ENCODE results near the gene EPS15. TPM values are rescaled to one million over a fixed set of nuclear protein-coding genes. Genes with fewer than 3 reads are reported as not detected.
A peak's percentile ranks its signal among the peaks of the same experiment; 100 is the strongest.

Gene EPS15
- total and polyA plus RNA-seq, 2 experiments from 2014 or later = 14.9 to 46.0 TPM

- no peak overlapping the region for H2AFZ ChIP-seq
- no peaks in the 10 kb centered on the region for H3K79me2 ChIP-seq
- TF ChIP-seq EZH2 (IDR thresholded peaks at IDR 0.05; ENCODE audit: borderline replicate concordance) = no peak
- TF ChIP-seq EZH2phosphoT487 (IDR thresholded peaks at IDR 0.05; ENCODE audit: low read depth, severe bottlenecking, unreplicated experiment) = no peak
- TF ChIP-seq CTCF (IDR thresholded peaks at IDR 0.05; ENCODE audit: poor library complexity) = no peak
- no peak overlapping the region for H3K4me3 ChIP-seq
- H3K4me1 ChIP-seq (ENCODE audit: insufficient read depth) = no peaks in the 10 kb centered on the region
- DNase-seq (ENCODE audit: low spot score) = no peak
- H3K27me3 ChIP-seq = no peaks in the 10 kb centered on the region
- H3K9me2 ChIP-seq (replicated peaks; ENCODE audit: insufficient read depth) = no peaks in the 10 kb centered on the region
- no peaks in the 10 kb centered on the region for H4K20me1 ChIP-seq (ENCODE audit: insufficient read depth, poor library complexity, severe bottlenecking)
- H3K36me3 ChIP-seq (replicated peaks; ENCODE audit: insufficient read depth, low read depth) = no peaks in the 10 kb centered on the region
- H3K9me3 ChIP-seq (ENCODE audit: low read depth) = no peaks in the 10 kb centered on the region
- no peak overlapping the region for H3K4me2 ChIP-seq
- no peak overlapping the region for H3K27ac ChIP-seq
Observed at GRCh38 chr1:51323778-51324177, 195.3 kb downstream of the EPS15 start.

DNA sequence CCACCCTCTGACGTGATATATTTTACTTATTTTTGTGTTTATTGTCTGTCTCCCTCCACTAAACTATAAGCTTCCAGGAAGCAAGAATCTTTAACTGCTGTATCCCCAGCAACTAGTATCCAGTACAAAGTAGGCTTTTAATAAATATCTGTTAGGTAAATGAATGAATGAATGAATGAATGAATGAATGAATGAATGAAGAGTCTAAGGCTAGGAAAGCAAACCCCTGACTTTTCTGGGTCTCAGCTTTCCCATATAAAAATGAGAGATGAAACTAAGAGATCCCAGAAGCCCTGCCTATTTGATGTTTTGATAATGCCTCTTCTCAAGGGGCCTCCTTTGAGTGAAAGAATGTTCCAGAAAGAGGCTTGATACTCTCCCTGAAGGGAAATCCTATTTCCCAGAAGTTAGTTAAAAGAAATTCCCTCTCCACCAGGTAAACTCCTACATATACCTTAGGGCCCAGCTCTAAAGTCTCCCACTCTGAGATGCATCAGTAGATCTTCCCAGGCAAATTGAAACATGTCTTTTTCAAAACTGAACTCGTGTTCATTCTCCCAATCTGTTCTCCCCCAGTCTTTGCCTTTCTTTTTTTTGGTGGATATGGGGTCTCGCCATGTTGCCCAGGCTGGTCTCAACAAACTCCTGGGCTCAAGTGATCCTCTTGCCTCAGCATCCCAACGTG lies 196.5 kb downstream of the EPS15 start:
- no peak overlapping the region for H3K4me2 ChIP-seq
- H3K9me3 ChIP-seq (ENCODE audit: low read depth) = no peaks in the 10 kb centered on the region
- no peaks in the 10 kb centered on the region for H3K36me3 ChIP-seq (replicated peaks; ENCODE audit: insufficient read depth, low read depth)
- H2AFZ ChIP-seq = no peak overlapping the region
- no peaks in the 10 kb centered on the region for H3K27me3 ChIP-seq
- WGBS (ENCODE audit: low lambda C conversion rate, missing lambda C conversion rate) = 93% methylated on average over 4 of the region's 4 CpGs
- no peaks in the 10 kb centered on the region for H3K4me1 ChIP-seq (ENCODE audit: insufficient read depth)
- DNase-seq (ENCODE audit: low spot score) = no peak
- peak overlapping the region; percentile 80 for H3K27ac ChIP-seq
- no peaks in the 10 kb centered on the region for H4K20me1 ChIP-seq (ENCODE audit: insufficient read depth, poor library complexity, severe bottlenecking)
- H3K4me3 ChIP-seq = no peak overlapping the region
- H3K9me2 ChIP-seq (replicated peaks; ENCODE audit: insufficient read depth) = no peaks in the 10 kb centered on the region
- TF ChIP-seq EZH2 (IDR thresholded peaks at IDR 0.05; ENCODE audit: borderline replicate concordance) (no peak), CTCF (IDR thresholded peaks at IDR 0.05; ENCODE audit: poor library complexity) (no peak), EZH2phosphoT487 (IDR thresholded peaks at IDR 0.05; ENCODE audit: low read depth, severe bottlenecking, unreplicated experiment) (no peak)
- H3K79me2 ChIP-seq = no peaks in the 10 kb centered on the region

DNA sequence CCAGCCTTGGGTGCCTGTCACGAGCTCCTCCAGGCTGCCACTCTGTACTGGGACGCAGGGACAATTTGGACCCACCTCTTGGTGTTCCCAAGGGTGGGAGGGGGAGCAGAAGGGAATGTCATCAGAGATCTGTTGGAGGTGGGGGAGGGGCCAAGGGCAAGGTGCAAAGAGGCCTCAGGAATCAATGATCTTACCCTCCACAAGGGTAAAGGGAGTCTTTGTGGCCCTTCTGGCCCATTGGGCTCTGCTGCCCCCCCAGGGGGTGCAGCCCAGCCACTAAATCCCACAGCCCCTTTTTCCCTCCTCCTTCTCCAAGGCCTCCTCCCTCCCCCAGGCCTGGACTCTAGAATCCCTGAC lies 197.2 kb downstream of the EPS15 start:
- H2AFZ ChIP-seq = no peak overlapping the region
- H3K4me3 ChIP-seq = no peak overlapping the region
- H3K27me3 ChIP-seq = no peaks in the 10 kb centered on the region
- H3K4me2 ChIP-seq = no peak overlapping the region
- H3K9me2 ChIP-seq (replicated peaks; ENCODE audit: insufficient read depth) = no peaks in the 10 kb centered on the region
- H3K9me3 ChIP-seq (ENCODE audit: low read depth) = no peaks in the 10 kb centered on the region
- no peaks in the 10 kb centered on the region for H3K4me1 ChIP-seq (ENCODE audit: insufficient read depth)
- peak overlapping the region; percentile 80 for H3K27ac ChIP-seq
- WGBS (ENCODE audit: low lambda C conversion rate, missing lambda C conversion rate) = 91% methylated on average over 2 of the region's 2 CpGs
- no peaks in the 10 kb centered on the region for H3K79me2 ChIP-seq
- DNase-seq (ENCODE audit: low spot score) = no peak
- H4K20me1 ChIP-seq (ENCODE audit: insufficient read depth, poor library complexity, severe bottlenecking) = no peaks in the 10 kb centered on the region
- TF ChIP-seq EZH2 (IDR thresholded peaks at IDR 0.05; ENCODE audit: borderline replicate concordance) = no peak
- TF ChIP-seq CTCF (IDR thresholded peaks at IDR 0.05; ENCODE audit: poor library complexity) = no peak
- no peak for TF ChIP-seq EZH2phosphoT487 (IDR thresholded peaks at IDR 0.05; ENCODE audit: low read depth, severe bottlenecking, unreplicated experiment)
- no peaks in the 10 kb centered on the region for H3K36me3 ChIP-seq (replicated peaks; ENCODE audit: insufficient read depth, low read depth)

All from hepatocyte (in vitro differentiated cells).